Transverse colon (tissue), 4 donors: ENCODE measurements around the gene LSM14B.

Source experiments
- EP300 ChIP-seq: sonication (generic); formaldehyde crosslinking; IDR thresholded peaks from one replicate; pipeline ENCODE4 v1.6.1; 2017; ENCODE audit warnings: antibody characterized with exemption, low read depth
- POLR2A ChIP-seq: fragments of 450-650 bp; IDR thresholded peaks from one replicate; pipeline ENCODE4 v1.6.1; 2016; ENCODE audit warnings: antibody characterized with exemption, mild to moderate bottlenecking, moderate library complexity
- POLR2AphosphoS5 ChIP-seq, 3 donors: sonication (generic); formaldehyde crosslinking; IDR thresholded peaks; one replicate each; pipeline ENCODE4 v1.6.1; 2016; ENCODE audit warnings: antibody characterized with exemption in 3 of 3
- TF ChIP-seq, protein P1 (sequence below), 5 experiments: fragments of 200-600 bp in 3 of 5; fragments of 450-650 bp in 2 of 5; sonication (generic) in 3 of 5; IDR thresholded peaks; 1 replicate in 2 of 5; 2 replicates in 3 of 5; pipeline ENCODE4 v1.5.1; 2016 to 2017; ENCODE audit warnings: antibody characterized with exemption in 5 of 5, inconsistent platforms in 3 of 5, mild to moderate bottlenecking in 2 of 5, moderate library complexity in 1 of 5

GRCh38 chr20:62177307-62177706, 55.0 kb downstream of the LSM14B start:
- TF ChIP-seq, protein P1, sequence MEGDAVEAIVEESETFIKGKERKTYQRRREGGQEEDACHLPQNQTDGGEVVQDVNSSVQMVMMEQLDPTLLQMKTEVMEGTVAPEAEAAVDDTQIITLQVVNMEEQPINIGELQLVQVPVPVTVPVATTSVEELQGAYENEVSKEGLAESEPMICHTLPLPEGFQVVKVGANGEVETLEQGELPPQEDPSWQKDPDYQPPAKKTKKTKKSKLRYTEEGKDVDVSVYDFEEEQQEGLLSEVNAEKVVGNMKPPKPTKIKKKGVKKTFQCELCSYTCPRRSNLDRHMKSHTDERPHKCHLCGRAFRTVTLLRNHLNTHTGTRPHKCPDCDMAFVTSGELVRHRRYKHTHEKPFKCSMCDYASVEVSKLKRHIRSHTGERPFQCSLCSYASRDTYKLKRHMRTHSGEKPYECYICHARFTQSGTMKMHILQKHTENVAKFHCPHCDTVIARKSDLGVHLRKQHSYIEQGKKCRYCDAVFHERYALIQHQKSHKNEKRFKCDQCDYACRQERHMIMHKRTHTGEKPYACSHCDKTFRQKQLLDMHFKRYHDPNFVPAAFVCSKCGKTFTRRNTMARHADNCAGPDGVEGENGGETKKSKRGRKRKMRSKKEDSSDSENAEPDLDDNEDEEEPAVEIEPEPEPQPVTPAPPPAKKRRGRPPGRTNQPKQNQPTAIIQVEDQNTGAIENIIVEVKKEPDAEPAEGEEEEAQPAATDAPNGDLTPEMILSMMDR (IDR thresholded peaks at IDR 0.05), result no peak
- TF ChIP-seq POLR2A, result no peak
- no peak for TF ChIP-seq POLR2AphosphoS5 (IDR thresholded peaks at IDR 0.05)
- TF ChIP-seq EP300, result no peak
